Central memory CD8-positive, alpha-beta T cell (primary cell): ENCODE measurements around the gene HACD3.

Experiments used
- ATAC-seq: fragments of 150-1000 bp; cut with Tn5 transposase; replicated peaks from 2 replicates; pipeline ENCODE4 v1.10.0; 2022; ENCODE audit warnings: mild to moderate bottlenecking, moderate FRiP score, moderate number of reproducible peaks; ENCODE audit not compliant: poor library complexity, severe bottlenecking; ENCODE audit errors: extremely low read depth
- DNase-seq, 2 donors: peaks; one replicate each; pipeline ENCODE4 v3.0.0; 2021; ENCODE audit warnings: low spot score in 2 of 2
- H3K27ac Mint-ChIP-seq: one replicate; pipeline ENCODE4 v1.8.0; 2022; ENCODE audit warnings: low read depth, mild to moderate bottlenecking, moderate library complexity, mixed read lengths
- H3K27me3 Mint-ChIP-seq: one replicate; pipeline ENCODE4 v1.8.0; 2022; ENCODE audit warnings: mixed read lengths
- H3K36me3 Mint-ChIP-seq: one replicate; pipeline ENCODE4 v1.8.0; 2022; ENCODE audit warnings: mild to moderate bottlenecking, moderate library complexity, mixed read lengths; ENCODE audit not compliant: insufficient read depth
- H3K4me1 Mint-ChIP-seq: one replicate; pipeline ENCODE4 v1.8.0; 2022; ENCODE audit warnings: mixed read lengths
- H3K4me3 Mint-ChIP-seq: one replicate; pipeline ENCODE4 v1.8.0; 2022; ENCODE audit warnings: mild to moderate bottlenecking, moderate library complexity, mixed read lengths
- H3K9me3 Mint-ChIP-seq: one replicate; pipeline ENCODE4 v1.8.0; 2022; ENCODE audit warnings: mixed read lengths

The HACD3 gene

DNA sequence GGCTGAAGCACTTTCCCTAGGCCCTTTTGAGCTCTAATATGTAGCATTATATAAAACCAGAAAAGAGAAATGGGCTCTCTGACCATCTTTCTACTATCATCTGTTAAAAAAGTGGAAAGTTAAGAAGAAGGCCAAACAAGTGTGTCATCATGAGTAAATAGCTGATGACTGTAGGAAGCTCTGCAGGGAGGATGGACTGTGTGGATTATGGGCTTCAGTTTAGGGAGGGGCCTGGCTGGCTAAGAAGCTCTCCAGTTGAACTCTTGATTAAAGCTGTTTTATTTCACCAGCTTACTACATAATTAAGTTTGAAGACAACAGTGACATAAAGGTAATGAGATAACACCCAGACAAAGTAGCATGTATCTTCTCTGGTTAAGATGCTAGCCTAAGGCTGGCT is 50.0 kb downstream of the HACD3 start:
- H3K36me3 Mint-ChIP-seq = peaks cover 45% of the 10 kb centered on the region

GRCh38 chr15:65583701-65584100 is 53.4 kb downstream of the HACD3 start:
- no peaks in the 10 kb centered on the region for H3K27me3 Mint-ChIP-seq
- ATAC-seq (peak; percentile 97), DNase-seq (peak in 1 of 2 donors; percentile 42)
- H3K27ac Mint-ChIP-seq = peak overlapping the region; percentile 81
- H3K4me1 Mint-ChIP-seq = peaks cover 39% of the 10 kb centered on the region
- H3K4me3 Mint-ChIP-seq = peak overlapping the region; percentile 47
- no peaks in the 10 kb centered on the region for H3K9me3 Mint-ChIP-seq
- H3K36me3 Mint-ChIP-seq = peaks cover 44% of the 10 kb centered on the region

More for the DNA sequence above, 50.0 kb downstream of the HACD3 start:
- no peak for ATAC-seq
- no peaks in the 10 kb centered on the region for H3K9me3 Mint-ChIP-seq
- H3K27me3 Mint-ChIP-seq = no peaks in the 10 kb centered on the region
- H3K27ac Mint-ChIP-seq = peak overlapping the region; percentile 59
- no peak overlapping the region for H3K4me3 Mint-ChIP-seq
- no peak for DNase-seq
- peaks cover 28% of the 10 kb centered on the region for H3K4me1 Mint-ChIP-seq

DNA sequence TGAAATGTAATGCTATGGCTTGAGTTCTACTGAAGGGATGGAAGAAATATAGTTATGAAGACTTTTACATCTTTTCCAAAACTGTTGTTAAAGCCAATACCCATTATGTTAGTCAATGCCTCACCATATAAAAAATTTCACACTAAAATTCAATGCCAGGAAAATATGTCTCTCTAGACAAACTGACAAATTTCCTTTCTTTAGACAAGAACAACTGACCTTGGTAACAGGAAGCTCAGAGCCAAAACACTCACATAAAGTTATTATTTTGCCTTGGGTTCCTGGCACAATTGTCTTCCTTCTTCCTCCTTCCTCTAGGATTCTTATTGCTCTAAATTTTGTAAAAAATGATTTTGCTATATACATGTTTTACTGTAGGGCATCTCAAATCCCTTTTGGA is 54.0 kb downstream of the HACD3 start:
- Mint-ChIP-seq H3K36me3 (peaks cover 43% of the 10 kb centered on the region), H3K27me3 (no peaks in the 10 kb centered on the region)

DNA sequence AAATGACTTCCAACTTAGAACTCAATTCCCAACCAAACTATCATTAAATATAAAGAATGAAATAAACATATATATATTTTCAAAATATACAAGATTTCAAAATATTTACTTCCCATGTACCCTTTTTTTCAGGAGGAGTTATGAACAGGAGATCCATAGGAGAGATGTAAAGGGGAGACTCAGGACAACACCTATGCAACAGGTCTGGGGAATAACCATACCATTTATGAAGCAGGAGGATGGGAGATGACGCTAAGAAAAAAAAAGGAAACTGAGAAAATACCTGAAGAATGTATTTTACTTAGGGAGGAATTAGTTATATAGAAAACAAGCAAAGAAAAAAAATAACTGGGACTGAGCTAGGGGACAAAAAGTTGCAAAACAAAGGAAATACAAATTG is 56.8 kb downstream of the HACD3 start:
- no peak for DNase-seq
- Mint-ChIP-seq H3K9me3 (no peaks in the 10 kb centered on the region), H3K27ac (peak overlapping the region; percentile 17), H3K4me3 (no peak overlapping the region), H3K27me3 (no peaks in the 10 kb centered on the region), H3K36me3 (peaks cover 47% of the 10 kb centered on the region), H3K4me1 (peaks cover 42% of the 10 kb centered on the region)
- no peak for ATAC-seq

More for the DNA sequence above, 54.0 kb downstream of the HACD3 start:
- Mint-ChIP-seq H3K4me1 (peaks cover 39% of the 10 kb centered on the region), H3K27ac (peak overlapping the region; percentile 81), H3K9me3 (no peaks in the 10 kb centered on the region), H3K4me3 (peak overlapping the region; percentile 47)
- DNase-seq (no peak), ATAC-seq (no peak)

- Mint-ChIP-seq H3K9me3 (no peaks in the 10 kb centered on the region), H3K4me3 (no peak overlapping the region), H3K4me1 (no peaks in the 10 kb centered on the region), H3K27me3 (no peaks in the 10 kb centered on the region), H3K36me3 (peaks cover 56% of the 10 kb centered on the region), H3K27ac (no peak overlapping the region)
- peak; percentile 40 for ATAC-seq
- no peak for DNase-seq
Measured at GRCh38 chr15:65595960-65596359, 65.7 kb downstream of the HACD3 start.

DNA sequence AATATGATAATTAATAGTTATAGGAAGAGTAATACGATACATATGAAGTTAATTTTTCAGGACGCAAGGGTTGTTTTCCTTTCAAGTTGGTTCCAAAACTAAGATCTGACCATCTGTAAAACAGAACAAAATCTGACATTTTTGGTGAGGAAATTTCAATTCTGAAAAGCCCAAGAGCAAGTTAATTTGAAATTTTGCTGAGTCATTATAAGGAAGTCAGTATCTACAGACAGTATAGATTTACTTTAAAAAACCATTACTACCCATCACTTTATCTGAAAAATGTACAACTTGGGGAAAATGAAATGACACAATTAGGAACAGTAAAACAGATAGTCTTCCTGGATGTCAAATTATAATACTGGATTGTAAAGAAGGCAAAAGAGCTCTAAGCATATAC is 68.2 kb downstream of the HACD3 start:
- no peaks in the 10 kb centered on the region for H3K27me3 Mint-ChIP-seq
- ATAC-seq (no peak), DNase-seq (no peak)
- H3K4me3 Mint-ChIP-seq = no peak overlapping the region
- H3K36me3 Mint-ChIP-seq = peaks cover 51% of the 10 kb centered on the region
- no peak overlapping the region for H3K27ac Mint-ChIP-seq
- H3K4me1 Mint-ChIP-seq = no peaks in the 10 kb centered on the region
- H3K9me3 Mint-ChIP-seq = no peaks in the 10 kb centered on the region

GRCh38 chr15:65599677-65600076 is 69.4 kb downstream of the HACD3 start:
- ATAC-seq (no peak), DNase-seq (no peak)
- Mint-ChIP-seq H3K9me3 (no peaks in the 10 kb centered on the region), H3K36me3 (peaks cover 44% of the 10 kb centered on the region), H3K4me3 (no peak overlapping the region), H3K27me3 (no peaks in the 10 kb centered on the region), H3K4me1 (no peaks in the 10 kb centered on the region), H3K27ac (no peak overlapping the region)

GRCh38 chr15:65603134-65603533 is 72.9 kb downstream of the HACD3 start:
- H3K9me3 Mint-ChIP-seq = no peaks in the 10 kb centered on the region
- ATAC-seq (no peak), DNase-seq (no peak)
- H3K27me3 Mint-ChIP-seq = no peaks in the 10 kb centered on the region
- peaks cover 40% of the 10 kb centered on the region for H3K36me3 Mint-ChIP-seq
- no peak overlapping the region for H3K4me3 Mint-ChIP-seq
- H3K27ac Mint-ChIP-seq = no peak overlapping the region
- H3K4me1 Mint-ChIP-seq = no peaks in the 10 kb centered on the region

DNA sequence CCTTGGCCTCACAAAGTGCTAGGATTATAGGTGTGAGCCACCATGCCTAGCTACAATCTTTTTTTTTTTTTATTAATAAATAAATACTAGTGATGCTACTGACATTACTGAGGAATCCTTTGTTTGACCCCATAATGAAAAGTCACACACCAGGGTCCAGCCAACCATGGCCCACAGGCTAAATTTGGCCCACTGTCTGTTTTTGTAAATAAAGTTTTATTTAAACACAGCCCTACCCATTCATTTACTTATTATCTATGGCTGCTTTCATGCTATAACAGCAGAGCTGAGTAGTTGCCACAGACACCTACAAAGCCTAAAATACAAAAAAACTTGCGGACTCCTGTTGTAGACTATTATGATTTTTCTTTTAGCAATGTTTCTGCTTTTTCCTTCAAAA is 73.3 kb downstream of the HACD3 start:
- peaks cover 36% of the 10 kb centered on the region for H3K36me3 Mint-ChIP-seq
- no peaks in the 10 kb centered on the region for H3K27me3 Mint-ChIP-seq
- ATAC-seq (no peak), DNase-seq (no peak)
- H3K27ac Mint-ChIP-seq = no peak overlapping the region
- H3K4me1 Mint-ChIP-seq = no peaks in the 10 kb centered on the region
- H3K9me3 Mint-ChIP-seq = no peaks in the 10 kb centered on the region
- H3K4me3 Mint-ChIP-seq = no peak overlapping the region

DNA sequence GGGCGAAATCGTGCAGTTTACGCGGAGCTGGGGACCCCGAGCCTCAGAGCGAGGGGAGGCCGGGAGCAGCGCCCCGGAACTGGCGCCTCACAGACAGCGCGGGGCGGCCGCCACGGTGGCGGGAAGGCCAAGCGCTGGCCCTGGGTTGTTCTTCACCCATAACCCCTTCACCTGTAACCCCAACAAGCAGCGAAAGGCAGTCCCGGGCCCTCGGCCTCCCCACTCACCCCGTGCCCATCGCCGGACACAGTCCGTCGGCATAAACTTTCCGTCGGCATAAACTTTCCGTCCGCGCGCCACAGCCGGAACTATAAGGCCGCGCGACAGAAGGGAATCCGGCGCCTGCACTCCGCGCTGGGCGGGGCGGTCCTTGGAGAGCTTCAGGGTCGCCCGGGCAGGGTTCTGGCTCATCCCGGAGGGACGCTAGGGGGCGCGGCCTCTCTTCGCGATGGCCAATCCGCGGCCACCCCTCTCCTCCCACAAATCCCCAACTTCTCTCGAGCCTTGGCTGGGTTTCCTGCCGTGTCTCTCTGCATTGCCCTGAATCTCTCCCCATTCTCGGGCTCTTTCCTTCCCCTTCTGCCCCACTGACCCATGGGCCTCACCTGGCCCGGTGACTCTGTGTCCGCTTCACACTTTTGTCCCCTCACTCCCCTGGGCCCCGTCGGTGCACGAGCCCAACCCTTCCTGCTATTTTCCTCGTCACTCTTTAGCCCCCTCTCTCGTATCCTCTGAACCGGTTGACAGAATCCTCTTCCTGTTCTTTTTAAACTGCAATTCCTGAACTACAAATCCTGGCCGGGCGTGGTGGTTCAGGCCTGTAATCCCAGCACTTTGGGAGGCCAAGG is 80.8 kb downstream of the HACD3 start, which contains the start of gene INTS14:
Gene INTS14 (minus strand): TSS at position 261 of the 848 bp plus-strand sequence. CDS start 3,751 bp downstream, outside the sequence.
- Mint-ChIP-seq H3K27ac (peak within 1 kb of the TSS; percentile 98), H3K36me3 (peaks cover 16% of the 10 kb centered on the region)

DNA sequence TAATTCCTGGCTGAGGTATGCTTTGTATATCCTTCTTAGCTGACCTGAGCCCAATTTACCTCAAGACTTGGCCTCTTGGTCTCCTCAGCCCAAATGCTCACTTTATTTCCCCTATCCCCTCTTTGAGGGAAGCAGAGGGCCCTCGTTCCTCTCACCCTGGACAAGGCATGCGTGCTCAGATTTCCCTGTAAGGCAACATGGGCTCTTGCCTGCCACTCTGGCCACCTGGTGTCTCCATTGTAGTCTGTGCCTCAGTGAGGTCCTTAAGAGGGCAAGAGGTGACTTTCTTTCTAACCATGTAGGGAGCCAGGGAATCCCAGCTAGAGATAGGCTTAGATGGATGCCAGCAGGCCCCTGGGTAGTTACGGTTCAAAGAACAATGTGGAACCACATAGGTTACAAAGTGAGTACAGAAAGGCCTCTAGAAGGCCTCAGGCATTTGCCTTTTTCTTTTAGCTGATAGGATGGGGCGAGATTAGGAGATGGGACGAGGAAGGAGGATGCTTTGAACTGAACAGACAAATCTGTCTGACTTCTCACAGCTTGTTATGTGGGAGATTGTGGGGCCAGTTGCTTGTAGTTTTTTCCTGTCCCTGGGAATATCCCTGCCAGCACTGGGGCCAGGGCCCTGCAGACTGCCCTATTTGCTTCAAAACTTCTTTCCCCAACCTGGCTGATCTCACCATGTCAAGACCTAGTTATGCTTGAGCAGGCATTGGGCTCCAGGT is 81.8 kb downstream of the HACD3 start:
- H3K9me3 Mint-ChIP-seq = no peaks in the 10 kb centered on the region
- H3K36me3 Mint-ChIP-seq = peaks cover 13% of the 10 kb centered on the region
- no peak for DNase-seq
- peaks cover 33% of the 10 kb centered on the region for H3K4me1 Mint-ChIP-seq
- ATAC-seq = no peak
- H3K27me3 Mint-ChIP-seq = no peaks in the 10 kb centered on the region
- peak overlapping the region; percentile 98 for H3K27ac Mint-ChIP-seq
- H3K4me3 Mint-ChIP-seq = peak overlapping the region; percentile 93

More for the DNA sequence above, 80.8 kb downstream of the HACD3 start, which contains the start of gene INTS14:
- H3K4me3 Mint-ChIP-seq = peak within 1 kb of the TSS; percentile 93
- peak; percentile 76 to 83 for DNase-seq
- H3K4me1 Mint-ChIP-seq = peaks cover 33% of the 10 kb centered on the region
- ATAC-seq = peak; percentile 95
- H3K27me3 Mint-ChIP-seq = no peaks in the 10 kb centered on the region
- no peaks in the 10 kb centered on the region for H3K9me3 Mint-ChIP-seq

- Mint-ChIP-seq H3K36me3 (peaks cover 10% of the 10 kb centered on the region), H3K27ac (peak overlapping the region; percentile 98), H3K4me1 (peaks cover 33% of the 10 kb centered on the region), H3K4me3 (peak overlapping the region; percentile 93), H3K27me3 (no peaks in the 10 kb centered on the region), H3K9me3 (no peaks in the 10 kb centered on the region)
- DNase-seq = no peak
- no peak for ATAC-seq
Measured at GRCh38 chr15:65612616-65612946, 82.3 kb downstream of the HACD3 start.
